ENCODE data around the gene CCDC71L. TPM values are rescaled to one million over a fixed set of nuclear protein-coding genes. Genes with fewer than 3 reads are reported as not detected.

CCDC71L gene
- polyA plus RNA-seq, 3 donors = 2.9 to 5.1 (median 3.5) TPM

DNA sequence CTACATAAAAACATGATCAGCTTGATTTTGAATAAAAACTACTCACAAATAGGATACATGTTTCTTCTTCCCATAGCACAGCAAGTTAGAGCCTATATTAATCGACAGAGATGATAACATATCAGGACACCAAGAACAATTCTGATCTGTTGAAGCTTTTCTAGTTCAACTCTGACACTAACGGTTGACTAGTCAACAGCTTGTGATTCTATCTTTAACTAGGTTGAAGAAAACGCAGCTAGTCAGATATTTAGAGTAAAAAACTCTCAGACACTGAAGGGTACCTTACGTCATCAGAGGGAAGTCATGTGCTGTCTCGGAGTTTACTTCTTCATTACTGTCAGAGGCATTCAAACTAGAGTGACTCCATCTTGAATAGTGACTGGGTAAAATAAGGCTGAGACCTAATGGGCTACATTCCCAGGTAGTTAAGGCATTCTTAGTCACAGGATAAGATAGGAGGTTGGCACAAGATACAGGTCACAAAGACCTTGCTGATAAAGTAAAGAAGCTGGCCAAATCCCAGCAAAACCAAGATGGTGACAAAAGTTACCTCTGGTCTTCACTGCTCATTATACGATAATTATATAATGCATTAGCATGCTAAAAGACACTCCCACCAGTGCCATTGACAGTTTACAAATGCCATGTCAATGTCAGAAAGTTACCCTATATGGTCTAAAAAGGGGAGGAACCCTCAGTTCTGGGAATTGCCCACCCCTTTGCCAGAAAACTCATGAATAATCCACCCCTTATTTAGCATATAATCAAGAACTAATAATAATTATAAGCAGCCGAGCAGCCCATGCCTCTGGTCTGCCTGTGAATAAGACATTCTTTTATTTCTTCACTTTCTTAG, 21.3 kb downstream of the CCDC71L start:
- 50% methylated on average over 2 of the region's 7 CpGs for WGBS (ENCODE audit: insufficient coverage)
- no peaks in the 10 kb centered on the region for H4K20me1 ChIP-seq (ENCODE audit: insufficient read depth, low read length)
- H3K27ac Mint-ChIP-seq = no peak overlapping the region
- H3K36me3 Mint-ChIP-seq = no peaks in the 10 kb centered on the region
- H3K9me3 Mint-ChIP-seq = peaks cover 0 to 2% (median 0%) of the 10 kb centered on the region in 7 donors
- no peak overlapping the region for H3K4me3 ChIP-seq (replicated peaks in 1 of 3; ENCODE audit: low read depth in 2 of 3, low read length in 3 of 3)
- H3K27me3 ChIP-seq (ENCODE audit: control insufficient read depth in 2 of 2, insufficient read depth in 2 of 2, low read length in 2 of 2) = no peaks in the 10 kb centered on the region
- peaks cover 0 to under 1% of the 10 kb centered on the region in 2 donors for H3K4me1 ChIP-seq (ENCODE audit: control insufficient read depth in 1 of 2, insufficient read depth in 2 of 2, low read length in 2 of 2)
- peaks cover 12% of the 10 kb centered on the region for H3K4me1 Mint-ChIP-seq
- H3K27me3 Mint-ChIP-seq (ENCODE audit: low read depth in 3 of 3) = no peaks in the 10 kb centered on the region
- H3K79me2 ChIP-seq (ENCODE audit: insufficient read depth, low read length) = no peaks in the 10 kb centered on the region
- H3K9me3 ChIP-seq (replicated peaks in 1 of 2; ENCODE audit: control insufficient read depth in 1 of 2, insufficient read depth in 1 of 2, low read length in 2 of 2) = no peaks in the 10 kb centered on the region
- peak in 2 of 3 donors; percentile 23 to 34 for DNase-seq
- no peak overlapping the region for H3K9ac ChIP-seq (ENCODE audit: insufficient read depth, low read length, poor library complexity, severe bottlenecking)
- H3K36me3 ChIP-seq (replicated peaks in 1 of 2; ENCODE audit: control insufficient read depth in 1 of 2, insufficient read depth in 2 of 2, low read length in 2 of 2) = no peaks in the 10 kb centered on the region
- H3K4me2 ChIP-seq (replicated peaks; ENCODE audit: extremely low read depth, low read length, poor library complexity, severe bottlenecking) = no peak overlapping the region
- TF ChIP-seq, protein P1, sequence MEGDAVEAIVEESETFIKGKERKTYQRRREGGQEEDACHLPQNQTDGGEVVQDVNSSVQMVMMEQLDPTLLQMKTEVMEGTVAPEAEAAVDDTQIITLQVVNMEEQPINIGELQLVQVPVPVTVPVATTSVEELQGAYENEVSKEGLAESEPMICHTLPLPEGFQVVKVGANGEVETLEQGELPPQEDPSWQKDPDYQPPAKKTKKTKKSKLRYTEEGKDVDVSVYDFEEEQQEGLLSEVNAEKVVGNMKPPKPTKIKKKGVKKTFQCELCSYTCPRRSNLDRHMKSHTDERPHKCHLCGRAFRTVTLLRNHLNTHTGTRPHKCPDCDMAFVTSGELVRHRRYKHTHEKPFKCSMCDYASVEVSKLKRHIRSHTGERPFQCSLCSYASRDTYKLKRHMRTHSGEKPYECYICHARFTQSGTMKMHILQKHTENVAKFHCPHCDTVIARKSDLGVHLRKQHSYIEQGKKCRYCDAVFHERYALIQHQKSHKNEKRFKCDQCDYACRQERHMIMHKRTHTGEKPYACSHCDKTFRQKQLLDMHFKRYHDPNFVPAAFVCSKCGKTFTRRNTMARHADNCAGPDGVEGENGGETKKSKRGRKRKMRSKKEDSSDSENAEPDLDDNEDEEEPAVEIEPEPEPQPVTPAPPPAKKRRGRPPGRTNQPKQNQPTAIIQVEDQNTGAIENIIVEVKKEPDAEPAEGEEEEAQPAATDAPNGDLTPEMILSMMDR (IDR thresholded peaks at IDR 0.05) = no peak
- no peak overlapping the region for H2AFZ ChIP-seq (ENCODE audit: insufficient read depth, low read depth, low read length, poor library complexity, severe bottlenecking)
- intact Hi-C loops (cut with micrococcal nuclease) = no loop called here
- no peak overlapping the region for H3K27ac ChIP-seq (ENCODE audit: low read depth in 1 of 2, low read length in 2 of 2)
- H3K4me3 Mint-ChIP-seq = no peak overlapping the region

DNA sequence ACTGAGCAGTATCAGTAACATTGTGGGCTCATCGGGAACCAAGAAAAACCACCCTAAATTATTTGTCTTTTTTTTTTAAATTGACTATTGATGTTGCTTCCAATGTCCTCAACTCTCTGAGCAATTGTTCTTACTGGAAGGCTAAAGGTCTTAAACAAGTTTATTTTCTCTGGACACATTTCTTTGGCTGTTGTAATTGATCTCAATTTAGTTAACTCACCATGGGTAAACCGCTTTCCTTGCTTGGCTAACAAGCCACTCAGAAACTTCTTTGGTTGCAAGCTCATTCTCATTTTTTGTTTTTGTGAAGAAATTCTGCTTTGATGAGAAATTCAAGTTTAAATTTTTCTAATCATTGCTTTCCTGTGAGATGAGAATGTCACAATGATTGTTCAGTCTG, 25.5 kb downstream of the CCDC71L start:
- H3K79me2 ChIP-seq (ENCODE audit: insufficient read depth, low read length) = no peaks in the 10 kb centered on the region
- WGBS (ENCODE audit: insufficient coverage) = no CpG with 5 or more reads among the region's 2 CpGs
- Mint-ChIP-seq H3K9me3 (peaks cover 0 to 2% (median 0%) of the 10 kb centered on the region in 7 donors), H3K27me3 (ENCODE audit: low read depth in 3 of 3) (no peaks in the 10 kb centered on the region), H3K4me3 (no peak overlapping the region), H3K4me1 (peaks cover 12% of the 10 kb centered on the region), H3K36me3 (no peaks in the 10 kb centered on the region), H3K27ac (no peak overlapping the region)
- intact Hi-C loops (cut with micrococcal nuclease) = no loop called here
- no peak for DNase-seq
- no peak overlapping the region for H3K27ac ChIP-seq (ENCODE audit: low read depth in 1 of 2, low read length in 2 of 2)
- TF ChIP-seq, protein P1 (IDR thresholded peaks at IDR 0.05) = no peak
- H3K4me2 ChIP-seq (replicated peaks; ENCODE audit: extremely low read depth, low read length, poor library complexity, severe bottlenecking) = no peak overlapping the region
- H3K27me3 ChIP-seq (ENCODE audit: control insufficient read depth in 2 of 2, insufficient read depth in 2 of 2, low read length in 2 of 2) = no peaks in the 10 kb centered on the region
- H3K4me1 ChIP-seq (ENCODE audit: control insufficient read depth in 1 of 2, insufficient read depth in 2 of 2, low read length in 2 of 2) = no peaks in the 10 kb centered on the region
- no peaks in the 10 kb centered on the region for H3K9me3 ChIP-seq (replicated peaks in 1 of 2; ENCODE audit: control insufficient read depth in 1 of 2, insufficient read depth in 1 of 2, low read length in 2 of 2)
- H3K9ac ChIP-seq (ENCODE audit: insufficient read depth, low read length, poor library complexity, severe bottlenecking) = no peak overlapping the region
- no peak overlapping the region for H2AFZ ChIP-seq (ENCODE audit: insufficient read depth, low read depth, low read length, poor library complexity, severe bottlenecking)
- no peak overlapping the region for H3K4me3 ChIP-seq (replicated peaks in 1 of 3; ENCODE audit: low read depth in 2 of 3, low read length in 3 of 3)
- no peaks in the 10 kb centered on the region for H4K20me1 ChIP-seq (ENCODE audit: insufficient read depth, low read length)
- H3K36me3 ChIP-seq (replicated peaks in 1 of 2; ENCODE audit: control insufficient read depth in 1 of 2, insufficient read depth in 2 of 2, low read length in 2 of 2) = no peaks in the 10 kb centered on the region
